Measurements from ENCODE around the gene DUSP15. TPM values are rescaled to one million over a fixed set of nuclear protein-coding genes. Genes with fewer than 3 reads are reported as not detected.

The DUSP15 gene
- polyA plus RNA-seq, 3 donors from 2014 or later = not detected

DNA sequence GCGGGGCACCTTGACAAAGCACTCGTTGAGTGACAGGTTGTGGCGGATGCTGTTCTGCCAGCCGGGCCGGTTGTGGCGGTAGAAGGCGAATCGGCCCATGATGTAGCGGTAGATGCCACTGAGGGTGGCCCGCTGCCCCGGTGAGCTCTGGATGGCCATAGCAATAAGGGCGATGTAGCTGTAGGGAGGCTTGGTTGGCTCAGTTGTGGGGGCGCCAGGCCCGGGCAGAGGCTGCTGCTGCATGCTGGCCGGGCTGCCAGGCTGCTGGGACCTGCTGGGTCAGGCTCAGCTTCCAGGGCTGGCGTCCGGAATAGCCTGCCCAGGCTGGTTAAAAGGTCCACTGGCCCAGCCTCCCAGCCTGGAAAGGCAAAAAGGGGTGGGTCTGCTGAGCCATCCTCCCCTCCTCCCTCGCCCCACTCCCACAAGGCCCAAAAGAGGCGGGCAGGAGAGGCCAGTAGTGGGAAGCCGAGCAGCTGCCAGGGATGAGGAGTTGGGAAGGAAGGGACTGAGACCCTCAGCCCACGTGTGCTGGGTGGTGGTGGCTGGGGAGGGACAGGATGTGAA is 24.9 kb downstream of the DUSP15 start, which contains the start of gene FOXS1:
FOXS1 (minus strand) TSS at position 305 of the 564 bp plus-strand sequence; CDS start at position 243, 62 bp downstream.
- no peak for DNase-seq
- Mint-ChIP-seq H3K36me3 (no peaks in the 10 kb centered on the region), H3K27me3 (ENCODE audit: low read depth in 3 of 3) (peaks cover 0 to 6% (median 5%) of the 10 kb centered on the region in 3 donors), H3K4me3 (no peak within 1 kb of the TSS), H3K4me1 (no peaks in the 10 kb centered on the region), H3K9me3 (no peaks in the 10 kb centered on the region), H3K27ac (no peak within 1 kb of the TSS)

DNA sequence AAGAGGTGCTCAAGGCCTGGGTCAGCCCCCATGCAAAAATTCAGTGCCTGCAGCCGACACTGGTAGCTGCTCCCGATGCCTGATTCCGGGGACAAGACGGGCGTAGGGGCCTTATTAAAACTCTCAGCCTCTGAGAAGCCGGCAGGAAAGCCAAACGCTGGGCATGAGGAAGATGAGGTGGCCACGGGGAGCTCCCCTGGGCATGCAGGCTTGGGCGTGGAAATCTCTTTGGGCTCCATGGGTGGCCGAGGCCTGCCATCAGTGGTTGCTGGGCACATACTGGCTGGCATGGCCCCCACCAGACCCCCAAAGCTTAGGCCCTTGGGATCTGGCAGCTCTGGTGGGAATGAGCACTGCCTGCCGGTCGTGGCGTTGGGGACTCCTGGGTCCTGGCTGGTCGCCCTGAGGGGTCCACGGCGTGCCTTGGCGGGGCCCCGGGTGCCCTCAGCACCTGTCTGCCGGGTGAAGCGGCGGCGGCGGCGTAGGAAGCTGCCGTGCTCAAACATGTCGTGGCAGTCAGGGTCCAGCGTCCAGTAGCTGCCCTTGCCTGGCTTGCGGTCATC is 25.5 kb downstream of the DUSP15 start:
- Mint-ChIP-seq H3K9me3 (no peaks in the 10 kb centered on the region), H3K4me3 (no peak overlapping the region), H3K36me3 (no peaks in the 10 kb centered on the region), H3K27ac (no peak overlapping the region), H3K27me3 (ENCODE audit: low read depth in 3 of 3) (peaks cover 0 to 6% (median 3%) of the 10 kb centered on the region in 3 donors), H3K4me1 (no peaks in the 10 kb centered on the region)
- no peak for DNase-seq

DNA sequence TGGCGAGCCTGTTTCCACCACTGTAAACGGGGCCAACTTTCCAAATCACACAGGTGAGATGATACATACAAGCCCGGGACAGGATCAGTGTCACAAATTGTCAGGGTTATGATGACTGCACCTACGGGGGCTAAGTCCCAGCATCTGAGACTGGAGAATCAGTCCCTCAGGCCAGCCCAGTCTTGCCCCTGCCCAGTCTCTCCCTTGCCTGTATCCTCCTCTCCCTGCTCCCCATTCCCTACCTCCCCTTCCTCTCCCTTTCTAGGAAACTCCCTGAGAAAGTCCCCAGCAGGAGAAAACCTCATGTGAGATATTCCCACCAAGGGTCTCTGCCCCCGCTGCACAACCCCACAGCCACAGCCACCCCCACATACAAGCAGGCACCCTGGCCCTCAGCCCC is 26.4 kb downstream of the DUSP15 start:
- Mint-ChIP-seq H3K36me3 (no peaks in the 10 kb centered on the region), H3K27ac (no peak overlapping the region), H3K4me3 (no peak overlapping the region), H3K9me3 (no peaks in the 10 kb centered on the region), H3K27me3 (ENCODE audit: low read depth in 3 of 3) (peaks cover 0 to 5% (median 3%) of the 10 kb centered on the region in 3 donors), H3K4me1 (no peaks in the 10 kb centered on the region)
- no peak for DNase-seq

DNA sequence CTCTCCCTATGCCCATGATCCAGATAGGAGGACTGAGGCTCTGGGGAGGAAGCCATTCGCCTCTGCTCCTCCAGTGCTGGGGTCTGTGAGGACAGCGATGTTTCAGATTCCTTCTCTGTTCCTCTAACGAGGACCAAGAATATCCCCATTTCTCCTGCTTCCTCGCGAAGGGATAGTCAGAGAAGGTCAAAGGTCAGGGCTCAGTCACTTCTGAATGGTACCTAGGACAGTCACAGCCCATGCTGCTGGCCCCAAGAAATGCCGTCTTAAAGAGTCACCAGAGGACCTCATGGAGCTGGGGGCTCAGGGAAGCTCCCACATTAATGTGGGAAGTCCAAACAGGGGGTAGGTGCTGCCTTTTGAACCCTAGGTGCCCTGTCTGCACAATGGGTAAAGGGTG is 27.0 kb downstream of the DUSP15 start:
- Mint-ChIP-seq H3K9me3 (no peaks in the 10 kb centered on the region), H3K4me3 (no peak overlapping the region), H3K36me3 (no peaks in the 10 kb centered on the region), H3K27ac (no peak overlapping the region), H3K4me1 (no peaks in the 10 kb centered on the region), H3K27me3 (ENCODE audit: low read depth in 3 of 3) (peaks cover 0 to 5% (median 3%) of the 10 kb centered on the region in 3 donors)
- DNase-seq = no peak

DNA sequence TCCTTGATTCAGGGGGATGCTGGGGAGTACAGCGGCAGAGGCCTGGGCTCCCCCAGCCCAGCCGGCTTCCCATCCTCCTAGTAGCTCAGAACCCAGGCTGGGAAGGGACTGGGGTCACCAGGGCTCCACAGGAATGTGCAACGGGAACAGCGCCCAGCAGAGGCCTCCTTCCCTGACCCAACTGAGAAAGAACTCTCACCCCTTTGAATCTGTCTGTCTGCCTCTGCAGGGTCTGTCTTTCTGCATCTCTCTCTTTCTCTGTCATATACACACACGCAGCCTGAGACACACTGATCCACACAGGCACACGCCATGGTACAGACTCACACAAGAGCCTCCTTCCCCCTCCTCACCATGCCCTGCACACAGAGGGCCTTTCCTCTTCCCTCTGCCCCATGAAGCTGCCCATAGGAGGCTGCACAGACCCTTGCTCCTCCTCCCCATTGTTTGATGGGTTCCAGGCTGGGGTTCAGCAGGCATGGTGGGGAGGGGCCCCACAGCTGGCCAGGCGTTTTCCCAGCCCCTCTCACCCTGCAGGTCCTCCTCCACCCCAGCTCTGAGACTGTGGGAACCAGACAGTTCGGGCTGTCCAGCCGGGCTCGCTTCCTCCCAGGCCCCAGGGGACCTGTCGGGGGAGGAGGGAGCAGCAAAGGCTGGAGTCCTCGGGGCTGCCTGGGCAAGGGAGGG is 27.7 kb downstream of the DUSP15 start:
- no peaks in the 10 kb centered on the region for H3K4me1 Mint-ChIP-seq
- H3K9me3 Mint-ChIP-seq = no peaks in the 10 kb centered on the region
- no peak for DNase-seq
- peaks cover 0 to 5% (median 3%) of the 10 kb centered on the region in 3 donors for H3K27me3 Mint-ChIP-seq (ENCODE audit: low read depth in 3 of 3)
- H3K36me3 Mint-ChIP-seq = no peaks in the 10 kb centered on the region
- no peak overlapping the region for H3K27ac Mint-ChIP-seq
- no peak overlapping the region for H3K4me3 Mint-ChIP-seq

DNA sequence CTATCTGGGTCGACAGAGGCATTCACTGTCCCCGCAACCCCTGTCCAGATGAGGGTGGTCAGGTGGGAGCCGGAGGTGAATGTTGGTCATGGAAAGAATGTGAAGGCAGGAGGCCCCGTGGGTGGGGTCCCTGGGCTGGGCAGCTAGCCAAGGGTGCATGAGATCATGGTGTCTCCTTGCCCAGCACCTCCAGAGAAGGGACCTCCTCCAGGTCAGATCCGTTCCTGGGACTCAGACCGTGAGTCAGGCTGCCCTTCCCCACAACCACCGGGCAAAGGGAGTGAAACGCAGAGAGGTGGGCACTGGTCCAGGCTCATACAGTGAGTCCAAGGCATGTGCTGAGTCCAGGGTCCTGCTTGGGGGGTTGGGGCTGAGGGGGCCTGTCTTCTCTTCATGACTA is 28.4 kb downstream of the DUSP15 start:
- Mint-ChIP-seq H3K9me3 (no peaks in the 10 kb centered on the region), H3K27ac (no peak overlapping the region), H3K4me3 (no peak overlapping the region), H3K27me3 (ENCODE audit: low read depth in 3 of 3) (peaks cover 0 to 7% (median 3%) of the 10 kb centered on the region in 3 donors), H3K36me3 (no peaks in the 10 kb centered on the region), H3K4me1 (no peaks in the 10 kb centered on the region)
- no peak for DNase-seq

DNA sequence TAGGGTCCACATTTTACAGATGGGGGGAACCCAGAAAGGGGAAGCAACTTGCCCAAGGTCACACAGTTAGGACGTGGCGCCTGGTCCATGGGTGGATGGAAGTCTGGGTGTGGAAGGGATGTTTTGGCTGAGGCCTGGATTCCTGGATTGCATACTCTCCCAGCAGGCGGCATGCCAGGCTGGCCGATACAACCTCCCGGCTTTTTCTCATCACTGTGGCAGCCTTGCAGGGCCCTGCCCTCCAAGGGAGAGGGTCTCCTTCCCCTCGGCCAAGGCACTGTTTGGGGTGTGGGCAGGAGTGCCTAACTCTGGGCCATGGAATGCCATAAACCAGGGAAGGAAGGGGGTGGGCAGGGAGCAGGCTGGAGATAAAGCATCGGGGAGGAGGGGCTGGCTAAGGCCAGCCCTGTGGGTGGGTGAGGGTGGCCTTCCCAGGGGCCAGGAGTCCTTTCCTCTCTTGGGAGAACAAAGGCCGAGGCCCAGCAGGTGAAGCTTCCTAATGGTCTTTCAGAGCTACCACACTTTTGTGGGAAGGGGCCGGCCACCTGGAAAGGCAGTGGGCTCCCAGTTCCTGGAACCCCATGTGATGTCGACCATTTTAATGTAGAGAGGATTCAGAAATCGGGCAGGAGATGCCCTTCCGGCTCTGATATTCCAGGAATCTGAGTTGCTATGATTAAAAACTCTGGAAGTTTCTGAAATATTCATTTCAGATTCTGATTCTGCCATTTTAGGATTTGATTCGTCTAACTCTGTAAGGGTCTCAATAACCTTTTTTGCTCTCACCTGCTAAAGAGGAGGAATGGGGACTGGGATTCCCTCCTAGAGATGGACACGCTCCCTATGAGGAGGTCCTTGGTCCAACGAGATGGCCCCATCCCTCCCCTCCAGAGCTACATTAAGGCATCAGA is 29.2 kb downstream of the DUSP15 start:
- Mint-ChIP-seq H3K4me1 (peaks cover 0 to 7% of the 10 kb centered on the region in 2 donors), H3K27me3 (ENCODE audit: low read depth in 3 of 3) (peaks cover 2 to 7% (median 6%) of the 10 kb centered on the region in 3 donors), H3K9me3 (no peaks in the 10 kb centered on the region), H3K36me3 (no peaks in the 10 kb centered on the region), H3K4me3 (no peak overlapping the region), H3K27ac (no peak overlapping the region)
- DNase-seq = no peak

DNA sequence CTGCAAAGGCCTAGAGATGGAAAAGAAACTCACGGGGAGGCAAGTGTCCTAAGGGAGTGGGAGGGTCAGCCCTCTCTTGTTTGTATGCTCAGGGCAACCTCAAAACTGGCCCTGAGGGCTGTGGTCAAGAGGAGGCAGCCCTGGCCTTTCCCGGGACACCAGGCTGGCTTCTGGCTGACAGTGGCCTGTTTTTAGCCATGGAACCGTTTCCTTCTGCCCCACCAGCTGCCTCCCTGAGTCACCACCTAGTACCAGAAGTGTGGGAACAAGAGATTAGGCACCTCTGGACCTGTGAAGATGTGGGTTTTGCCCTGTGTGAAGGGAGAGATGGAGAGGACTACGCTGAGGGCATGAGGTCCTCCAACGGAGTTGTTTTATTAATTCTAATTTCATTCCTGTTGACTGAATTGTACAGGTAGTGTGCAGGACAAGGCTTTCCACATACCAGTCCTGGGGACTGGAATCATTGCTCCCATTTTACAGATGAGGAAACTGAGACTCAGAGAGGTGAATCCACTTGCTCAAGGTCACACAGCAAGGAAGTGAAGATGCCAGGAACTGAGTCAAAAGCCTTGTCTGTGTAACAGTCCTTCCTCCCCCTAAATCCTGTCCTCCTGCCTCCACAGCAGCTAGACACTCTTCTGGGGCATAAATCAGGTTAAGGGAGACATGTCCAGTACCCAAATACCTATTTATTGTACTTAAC is 30.4 kb downstream of the DUSP15 start:
- Mint-ChIP-seq H3K27me3 (ENCODE audit: low read depth in 3 of 3) (peaks cover 3 to 12% (median 8%) of the 10 kb centered on the region in 3 donors), H3K36me3 (no peaks in the 10 kb centered on the region), H3K4me1 (peaks cover 0 to 19% of the 10 kb centered on the region in 2 donors), H3K4me3 (no peak overlapping the region), H3K9me3 (peaks cover 0 to under 1% (median 0%) of the 10 kb centered on the region in 6 donors), H3K27ac (no peak overlapping the region)
- DNase-seq = no peak

DNA sequence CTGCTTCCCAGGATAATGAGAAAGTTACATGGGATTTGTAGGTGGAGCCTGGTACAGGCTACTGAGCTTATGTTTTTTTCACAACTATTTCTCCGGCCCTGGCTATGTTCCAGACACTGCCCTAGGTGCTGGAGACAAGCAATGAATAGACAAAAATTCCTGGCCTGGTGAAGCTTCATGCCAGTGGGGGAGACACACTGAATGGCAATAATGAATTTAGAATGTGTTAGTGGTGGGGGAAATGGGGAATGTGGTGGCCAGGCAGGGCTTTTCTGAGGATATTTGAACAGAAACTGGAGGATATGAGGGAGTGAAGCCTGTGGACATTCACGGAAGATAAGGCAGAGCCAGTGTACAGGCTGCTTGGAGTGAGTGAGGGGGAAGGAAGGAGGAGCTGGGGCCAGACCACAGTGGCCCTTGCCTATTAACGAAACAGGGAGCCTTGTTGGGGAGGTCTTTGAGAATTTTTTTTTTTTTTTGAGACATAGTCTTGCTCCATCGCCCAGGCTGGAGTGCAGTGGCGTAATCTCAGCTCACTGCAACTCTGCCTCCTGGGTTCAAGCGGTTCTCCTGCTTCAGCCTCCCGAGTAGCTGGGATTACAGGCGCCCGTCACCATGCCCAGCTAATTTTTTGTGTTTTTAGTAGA is 31.6 kb downstream of the DUSP15 start:
- DNase-seq = no peak
- no peak overlapping the region for H3K27ac Mint-ChIP-seq
- H3K4me3 Mint-ChIP-seq = no peak overlapping the region
- H3K36me3 Mint-ChIP-seq = no peaks in the 10 kb centered on the region
- H3K9me3 Mint-ChIP-seq = peaks cover 0 to 2% (median 0%) of the 10 kb centered on the region in 6 donors
- H3K4me1 Mint-ChIP-seq = peaks cover 0 to 23% of the 10 kb centered on the region in 2 donors
- peaks cover 3 to 15% (median 4%) of the 10 kb centered on the region in 3 donors for H3K27me3 Mint-ChIP-seq (ENCODE audit: low read depth in 3 of 3)

DNA sequence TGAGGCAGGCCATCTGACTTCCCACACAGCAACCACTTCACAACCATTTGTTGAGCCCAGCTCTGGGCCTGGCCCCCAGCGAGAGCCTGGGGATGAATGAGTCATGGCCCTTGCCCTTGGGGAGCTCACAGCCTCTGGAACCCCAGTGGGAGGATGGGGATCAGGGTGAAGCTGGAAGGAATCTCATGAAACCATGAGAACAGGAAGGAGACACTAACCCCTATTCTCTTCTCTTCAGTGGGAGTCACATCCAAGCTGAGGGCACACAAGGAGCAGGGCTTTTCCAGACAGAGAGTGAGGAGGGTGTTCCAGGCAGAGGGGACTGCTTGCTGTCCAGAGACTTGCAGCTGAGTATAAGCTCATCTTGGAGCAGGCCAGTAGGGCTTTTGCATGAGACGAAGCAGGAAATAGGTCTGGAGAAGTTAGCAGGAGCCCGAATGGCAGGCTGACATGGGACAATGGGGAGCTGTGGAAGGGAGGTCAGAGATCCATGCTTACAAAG is 32.4 kb downstream of the DUSP15 start:
- Mint-ChIP-seq H3K4me1 (peaks cover 0 to 27% of the 10 kb centered on the region in 2 donors), H3K4me3 (no peak overlapping the region), H3K27ac (no peak overlapping the region), H3K9me3 (peaks cover 0 to 2% (median 0%) of the 10 kb centered on the region in 6 donors), H3K27me3 (ENCODE audit: low read depth in 3 of 3) (peaks cover 3 to 15% (median 8%) of the 10 kb centered on the region in 3 donors), H3K36me3 (no peaks in the 10 kb centered on the region)
- no peak for DNase-seq

DNA sequence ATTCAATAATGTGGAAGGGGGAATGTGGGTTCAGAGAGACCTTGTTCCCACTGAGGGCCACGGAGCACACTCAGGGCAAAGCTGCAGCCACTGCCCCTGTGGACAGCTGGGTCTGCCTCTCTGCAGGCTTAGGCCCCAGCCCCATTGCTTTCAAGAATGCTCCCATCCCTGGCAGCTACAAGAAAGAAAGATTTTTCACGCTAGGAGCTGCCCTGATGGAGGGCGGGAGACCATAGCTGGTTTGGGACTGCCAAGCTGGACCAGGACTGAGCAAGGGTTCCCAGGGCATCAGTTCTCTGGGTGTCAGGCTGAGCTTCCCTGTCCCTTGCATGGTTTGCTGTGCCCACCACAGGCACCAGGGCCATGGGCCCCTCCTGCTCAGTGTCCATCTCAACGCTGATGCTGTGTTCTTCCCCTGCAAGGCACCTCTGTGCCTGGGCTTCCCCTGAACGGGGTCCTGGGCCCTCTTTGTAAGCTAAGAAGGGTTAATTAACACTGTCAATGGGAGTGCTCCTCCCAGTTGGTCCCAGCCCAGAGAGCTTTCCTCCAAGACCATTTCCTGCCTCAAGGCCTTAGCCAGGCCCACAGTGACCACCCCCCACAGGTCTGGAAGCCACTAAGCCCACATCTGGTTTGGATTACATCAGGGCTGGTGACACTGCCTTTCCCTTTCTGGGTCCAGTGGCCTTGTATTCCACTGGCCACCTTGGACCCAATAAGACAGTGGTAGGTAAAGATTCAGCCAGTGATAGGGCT is 33.3 kb downstream of the DUSP15 start:
- H3K4me1 Mint-ChIP-seq = peaks cover 0 to 27% of the 10 kb centered on the region in 2 donors
- no peak overlapping the region for H3K27ac Mint-ChIP-seq
- peak overlapping the region in 1 of 5 donors; percentile 6 for H3K4me3 Mint-ChIP-seq
- H3K27me3 Mint-ChIP-seq (ENCODE audit: low read depth in 3 of 3) = peaks cover 3 to 15% (median 8%) of the 10 kb centered on the region in 3 donors
- no peak for DNase-seq
- no peaks in the 10 kb centered on the region for H3K36me3 Mint-ChIP-seq
- H3K9me3 Mint-ChIP-seq = peaks cover 0 to 2% (median 0%) of the 10 kb centered on the region in 6 donors

All from immature natural killer cell (primary cell).